Endothelial cell of umbilical vein (primary cell): ENCODE data around the gene RGS11. TPM values are rescaled to one million over a fixed set of nuclear protein-coding genes. Genes with fewer than 3 reads are reported as not detected.

Experiments used
- BruUV-seq: library from RNA; stranded (reverse); fragments of 400-500 nt; replicated peaks from 2 replicates; lab custom pipeline; 2021; lab: Mats Ljungman, UMichigan
- CTCF ChIA-PET: fragments of 300-600, 350-600 bp; sonication (Branson Sonifier 250); formaldehyde crosslinking; loops from one replicate; lab custom pipeline; 2021; ENCODE audit warnings: antibody characterized with exemption, inconsistent platforms; lab: Charles Lee
- POLR2A ChIA-PET: fragments of 300-600, 350-600 bp; sonication (Branson Sonifier 250); formaldehyde crosslinking; loops from one replicate; lab custom pipeline; 2021; ENCODE audit warnings: antibody characterized with exemption, inconsistent platforms; lab: Charles Lee
- DNase-seq: peaks from one replicate; pipeline ENCODE4 v3.0.0-alpha.2; 2011; ENCODE audit warnings: low read depth, low spot score
- FAIRE-seq: peaks from 2 replicates; lab custom pipeline; 2011; peaks lifted over from hg19 to GRCh38; lab: Jason Lieb, UNC
- H2AFZ ChIP-seq: 2 replicates; pipeline ENCODE4 v1.6.0; 2012; ENCODE audit warnings: low read depth, low read length, control low read depth, inconsistent platforms
- H3K27ac ChIP-seq: 2 replicates; pipeline ENCODE4 v1.5.1; 2011; ENCODE audit warnings: low read depth, mild to moderate bottlenecking, control low read depth, low read length, moderate library complexity; ENCODE audit not compliant: insufficient read depth
- H3K27me3 ChIP-seq, 2 experiments: 2 replicates each; pipeline versions ENCODE4 v1.6.0 to v1.6.1; 2011; ENCODE audit warnings: low read length in 2 of 2, mixed read lengths in 1 of 2; ENCODE audit not compliant: control insufficient read depth in 2 of 2, insufficient read depth in 2 of 2
- H3K36me3 ChIP-seq, 2 experiments: 2 replicates in 1 of 2; 3 replicates in 1 of 2; pipeline ENCODE4 v1.5.1; 2011; ENCODE audit warnings: low read length in 2 of 2, mild to moderate bottlenecking in 1 of 2, moderate library complexity in 1 of 2; ENCODE audit not compliant: control insufficient read depth in 2 of 2, insufficient read depth in 2 of 2; ENCODE audit errors: extremely low read depth in 1 of 2
- H3K4me1 ChIP-seq: 3 replicates; pipeline ENCODE4 v1.5.1; 2011; ENCODE audit warnings: mild to moderate bottlenecking, low read length; ENCODE audit not compliant: control insufficient read depth, insufficient read depth; ENCODE audit errors: extremely low read depth
- H3K4me2 ChIP-seq: 2 replicates; pipeline ENCODE4 v1.6.1; 2011; ENCODE audit warnings: low read length, control low read depth, mixed read lengths; ENCODE audit not compliant: insufficient read depth
- H3K4me3 ChIP-seq, 3 experiments: fragments of 200-600 bp in 1 of 3; sonication (generic), shearing (Covaris generic) in 1 of 3; replicated peaks in 1 of 3; 2 replicates each; pipeline ENCODE4 v1.5.1; 2011 to 2016; ENCODE audit warnings: control low read depth in 3 of 3, low read length in 3 of 3, mild to moderate bottlenecking in 2 of 3, inconsistent platforms in 1 of 3, low read depth in 1 of 3, moderate library complexity in 1 of 3; ENCODE audit not compliant: insufficient read depth in 1 of 3
- H3K79me2 ChIP-seq: 2 replicates; pipeline ENCODE4 v1.6.0; 2012; ENCODE audit warnings: low read length, inconsistent platforms; ENCODE audit not compliant: control insufficient read depth, insufficient read depth
- H3K9ac ChIP-seq: replicated peaks from 2 replicates; pipeline ENCODE3; 2011; ENCODE audit warnings: low read length, control low read depth; ENCODE audit not compliant: insufficient read depth; ENCODE audit errors: extremely low read depth
- H3K9me1 ChIP-seq: replicated peaks from 3 replicates; pipeline ENCODE4 v1.6.0; 2011; ENCODE audit warnings: mild to moderate bottlenecking, low read length; ENCODE audit not compliant: control insufficient read depth, insufficient read depth; ENCODE audit errors: extremely low read depth
- H3K9me3 ChIP-seq: replicated peaks from 2 replicates; pipeline ENCODE4 v1.5.1; 2012; ENCODE audit warnings: low read length, inconsistent platforms; ENCODE audit not compliant: control insufficient read depth, insufficient read depth
- H4K20me1 ChIP-seq: replicated peaks from 2 replicates; pipeline ENCODE3; 2011; ENCODE audit warnings: mild to moderate bottlenecking, low read length; ENCODE audit not compliant: control insufficient read depth, insufficient read depth; ENCODE audit errors: extremely low read depth
- EZH2 ChIP-seq: IDR thresholded peaks from 2 replicates; pipeline ENCODE4 v1.6.1; 2012; ENCODE audit warnings: borderline replicate concordance, low read depth, mild to moderate bottlenecking, moderate library complexity, low read length, inconsistent platforms; ENCODE audit not compliant: severe bottlenecking
- FOS ChIP-seq: IDR thresholded peaks from 2 replicates; pipeline ENCODE4 v1.6.1; 2011; ENCODE audit warnings: mild to moderate bottlenecking, low read length, moderate library complexity, borderline replicate concordance; ENCODE audit not compliant: insufficient read depth
- GATA2 ChIP-seq: IDR thresholded peaks from 2 replicates; pipeline ENCODE4 v1.7.0; 2011; ENCODE audit warnings: low read depth, mild to moderate bottlenecking, moderate library complexity, mixed read lengths, low read length; ENCODE audit not compliant: insufficient read length, insufficient read depth
- JUN ChIP-seq: IDR thresholded peaks from 2 replicates; pipeline ENCODE4 v1.6.1; 2011; ENCODE audit warnings: borderline replicate concordance, low read depth; ENCODE audit not compliant: insufficient read length, insufficient read depth
- MAX ChIP-seq: IDR thresholded peaks from 2 replicates; pipeline ENCODE4 v1.6.1; 2011; ENCODE audit not compliant: insufficient read depth, insufficient read length
- MYC ChIP-seq: IDR thresholded peaks from one replicate; pipeline ENCODE4 v1.6.1; 2011; ENCODE audit warnings: mild to moderate bottlenecking, low read depth, low read length
- POLR2A ChIP-seq: IDR thresholded peaks from 2 replicates; pipeline ENCODE4 v1.6.1; 2012; ENCODE audit warnings: low read depth, mild to moderate bottlenecking, control low read depth, low read length
- POLR2AphosphoS5 ChIP-seq: IDR thresholded peaks from 2 replicates; pipeline ENCODE4 v1.6.1; 2012; ENCODE audit warnings: low read depth, mild to moderate bottlenecking, control low read depth, low read length, moderate library complexity; ENCODE audit not compliant: insufficient read depth
- dilution Hi-C: fragments of 300-500 bp; cut with MboI; formaldehyde crosslinking; loops from one replicate; pipeline ENCODE4 v1.15.0; 2019; ENCODE audit warnings: low sequenced_read_pairs; ENCODE audit not compliant: extremely low pct_ligation_motif_present
- intact Hi-C: fragments of 100-400 bp; cut with micrococcal nuclease; formaldehyde crosslinking; loops from one replicate; pipeline ENCODE4 v1.10.0; 2022
- polyA plus RNA-seq, 4 experiments: library from polyadenylated mRNA; depleted of rRNA in 3 of 4; stranded (reverse) in 3 of 4; unstranded in 1 of 4; fragments of >200 nt; gene quantifications; 2 replicates each; pipeline versions ENCODE4 v1.2.1 to v1.2.3, GENCODE V29; 2011 to 2012; ENCODE audit warnings: missing spikeins in 1 of 4
- total RNA-seq: library from RNA; stranded (reverse); gene quantifications from 2 replicates; pipeline ENCODE4 v1.2.3, GENCODE V29; 2021
- TF ChIP-seq, protein P1 (sequence below), 2 donors: IDR thresholded peaks; 1 replicate in 1 of 2; 2 replicates in 1 of 2; pipeline ENCODE4 v1.5.1; 2011; ENCODE audit warnings: low read length in 2 of 2, mild to moderate bottlenecking in 2 of 2, moderate library complexity in 2 of 2, control low read depth in 1 of 2, inconsistent platforms in 1 of 2, low read depth in 1 of 2; ENCODE audit not compliant: insufficient read depth in 1 of 2; ENCODE audit errors: extremely low read depth in 1 of 2

Gene RGS11
- total and polyA plus RNA-seq, 2 donors (not counting 3 experiments of a cell fraction or from before 2014, with no cell fraction given), result 3.0 to 4.9 TPM

- intact Hi-C loops (no loop called here), dilution Hi-C loops (no loop called here)
- H3K4me3 ChIP-seq, result no peak overlapping the region
- H2AFZ ChIP-seq, result no peak overlapping the region
- DNase-seq (no peak), FAIRE-seq (no peak)
- no TSS peak for BruUV-seq
- H3K9ac ChIP-seq, result no peak overlapping the region
- no peaks in the 10 kb centered on the region for H3K9me3 ChIP-seq
- H3K4me1 ChIP-seq, result peaks cover 3% of the 10 kb centered on the region
- peaks cover 0 to 2% of the 10 kb centered on the region in 2 experiments for H3K36me3 ChIP-seq
- CTCF ChIA-PET, result interaction anchor here (1.4 kb wide), 1 partner anchor 14 kb away, joined by 3 read pairs; no protein-coding TSS in a partner anchor
- H4K20me1 ChIP-seq, result no peaks in the 10 kb centered on the region
- H3K27ac ChIP-seq, result no peak overlapping the region
- POLR2A ChIA-PET, result no interaction called here
- TF ChIP-seq MYC (no peak), POLR2AphosphoS5 (no peak), FOS (no peak), EZH2 (no peak), POLR2A (no peak), JUN (no peak), GATA2 (no peak), MAX (no peak)
- TF ChIP-seq, protein P1, sequence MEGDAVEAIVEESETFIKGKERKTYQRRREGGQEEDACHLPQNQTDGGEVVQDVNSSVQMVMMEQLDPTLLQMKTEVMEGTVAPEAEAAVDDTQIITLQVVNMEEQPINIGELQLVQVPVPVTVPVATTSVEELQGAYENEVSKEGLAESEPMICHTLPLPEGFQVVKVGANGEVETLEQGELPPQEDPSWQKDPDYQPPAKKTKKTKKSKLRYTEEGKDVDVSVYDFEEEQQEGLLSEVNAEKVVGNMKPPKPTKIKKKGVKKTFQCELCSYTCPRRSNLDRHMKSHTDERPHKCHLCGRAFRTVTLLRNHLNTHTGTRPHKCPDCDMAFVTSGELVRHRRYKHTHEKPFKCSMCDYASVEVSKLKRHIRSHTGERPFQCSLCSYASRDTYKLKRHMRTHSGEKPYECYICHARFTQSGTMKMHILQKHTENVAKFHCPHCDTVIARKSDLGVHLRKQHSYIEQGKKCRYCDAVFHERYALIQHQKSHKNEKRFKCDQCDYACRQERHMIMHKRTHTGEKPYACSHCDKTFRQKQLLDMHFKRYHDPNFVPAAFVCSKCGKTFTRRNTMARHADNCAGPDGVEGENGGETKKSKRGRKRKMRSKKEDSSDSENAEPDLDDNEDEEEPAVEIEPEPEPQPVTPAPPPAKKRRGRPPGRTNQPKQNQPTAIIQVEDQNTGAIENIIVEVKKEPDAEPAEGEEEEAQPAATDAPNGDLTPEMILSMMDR (IDR thresholded peaks at IDR 0.05; ENCODE audit: extremely low read depth in 1 of 2, insufficient read depth in 1 of 2, low read depth in 1 of 2, low read length in 2 of 2), result no peak
- H3K79me2 ChIP-seq, result peaks cover 73% of the 10 kb centered on the region
- H3K9me1 ChIP-seq, result no peaks in the 10 kb centered on the region
- no peaks in the 10 kb centered on the region for H3K27me3 ChIP-seq
- H3K4me2 ChIP-seq, result no peak overlapping the region
Measured at GRCh38 chr16:321532-321931, 45.8 kb upstream of the RGS11 start.
